Fibroblast of gingiva (primary cell): ENCODE measurements around the gene KASH5.
"Not testable (repeated sequence)": the region's sequence is repeated elsewhere in the genome, so short reads cannot be mapped to it uniquely, and the experiment has no call there.

Experiments used
- DNase-seq: peaks from one replicate; pipeline ENCODE4 v3.0.0-alpha.2; 2011; ENCODE audit warnings: low read depth

Gene KASH5

GRCh38 chr19:49362048-49362928 is 25.8 kb upstream of the KASH5 start, which contains the start of gene TEAD2:
Gene TEAD2 (minus strand): TSS chr19:49362416. CDS start chr19:49360075, 2,341 bp downstream.
- peak; percentile 42 for DNase-seq

DNA sequence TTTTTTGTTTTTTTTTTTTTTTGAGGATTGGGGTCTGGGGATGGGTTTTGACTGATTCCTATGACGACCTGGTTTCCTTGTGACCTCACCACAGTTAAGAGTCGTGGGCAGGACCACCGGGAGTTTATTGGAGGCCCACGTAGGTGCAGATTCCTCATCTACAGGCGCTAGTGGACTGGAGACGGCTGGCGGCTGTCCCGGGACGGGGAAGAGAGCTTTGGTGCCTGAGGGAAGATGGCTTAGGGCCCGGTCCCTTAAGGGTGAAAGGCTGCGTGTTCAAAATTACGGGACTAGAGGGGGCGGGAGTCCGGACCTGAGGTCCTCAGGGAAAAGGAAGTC is 25.2 kb upstream of the KASH5 start:
- DNase-seq: peak; percentile 46

- DNase-seq: peak; percentile 98
Measured at GRCh38 chr19:49363268-49364082, 24.6 kb upstream of the KASH5 start, which contains the start of gene DKKL1. Gene DKKL1 (plus strand): TSS chr19:49363877. CDS start chr19:49363999, 122 bp downstream.

DNA sequence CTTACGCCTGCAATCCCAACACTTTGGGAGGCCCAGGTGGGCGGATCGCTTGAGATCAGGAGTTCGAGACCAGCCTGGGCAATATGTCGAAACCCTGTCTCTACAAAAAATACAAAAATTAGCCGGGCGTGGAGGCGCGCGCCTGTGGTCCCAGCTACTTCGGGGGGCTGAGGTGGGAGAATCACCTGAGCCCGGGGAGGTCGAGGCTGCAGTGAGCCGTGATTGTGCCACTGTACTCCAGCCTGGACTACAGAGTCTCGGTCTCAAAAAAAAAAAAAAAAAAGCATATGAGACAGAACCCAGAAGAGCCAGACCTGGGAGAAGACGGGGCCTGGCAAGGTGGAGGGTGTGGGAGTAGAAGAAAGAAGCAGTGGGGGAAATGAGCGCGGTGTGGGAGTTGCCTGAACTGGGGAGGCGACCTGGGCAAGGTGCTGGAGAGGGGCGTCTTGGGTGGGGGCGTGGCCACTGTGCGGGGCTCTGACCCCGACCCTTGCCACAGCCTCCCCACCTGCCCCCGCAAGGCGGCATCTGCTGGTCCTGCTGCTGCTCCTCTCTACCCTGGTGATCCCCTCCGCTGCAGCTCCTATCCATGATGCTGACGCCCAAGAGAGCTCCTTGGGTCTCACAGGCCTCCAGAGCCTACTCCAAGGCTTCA is 23.8 kb upstream of the KASH5 start:
- no peak for DNase-seq

DNA sequence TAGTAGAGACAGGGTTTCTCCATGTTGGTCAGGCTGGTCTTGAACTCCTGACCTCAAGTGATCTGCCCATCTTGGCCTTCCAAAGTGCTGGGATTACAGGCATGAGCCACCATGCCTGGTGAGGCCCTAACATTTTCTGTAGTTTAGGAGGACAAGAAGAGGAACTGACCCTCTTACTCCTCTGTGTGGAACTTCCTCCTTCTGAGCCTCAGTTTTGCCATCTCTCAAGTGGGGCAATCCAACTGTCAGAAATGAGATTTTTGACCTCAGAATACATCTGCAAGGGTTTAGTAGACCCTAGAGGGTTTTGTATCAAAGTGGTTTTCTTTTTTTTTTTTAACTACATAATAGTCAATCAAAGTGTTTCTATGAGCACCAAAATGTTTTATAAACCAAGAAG is 21.9 kb upstream of the KASH5 start:
- DNase-seq: no peak

DNA sequence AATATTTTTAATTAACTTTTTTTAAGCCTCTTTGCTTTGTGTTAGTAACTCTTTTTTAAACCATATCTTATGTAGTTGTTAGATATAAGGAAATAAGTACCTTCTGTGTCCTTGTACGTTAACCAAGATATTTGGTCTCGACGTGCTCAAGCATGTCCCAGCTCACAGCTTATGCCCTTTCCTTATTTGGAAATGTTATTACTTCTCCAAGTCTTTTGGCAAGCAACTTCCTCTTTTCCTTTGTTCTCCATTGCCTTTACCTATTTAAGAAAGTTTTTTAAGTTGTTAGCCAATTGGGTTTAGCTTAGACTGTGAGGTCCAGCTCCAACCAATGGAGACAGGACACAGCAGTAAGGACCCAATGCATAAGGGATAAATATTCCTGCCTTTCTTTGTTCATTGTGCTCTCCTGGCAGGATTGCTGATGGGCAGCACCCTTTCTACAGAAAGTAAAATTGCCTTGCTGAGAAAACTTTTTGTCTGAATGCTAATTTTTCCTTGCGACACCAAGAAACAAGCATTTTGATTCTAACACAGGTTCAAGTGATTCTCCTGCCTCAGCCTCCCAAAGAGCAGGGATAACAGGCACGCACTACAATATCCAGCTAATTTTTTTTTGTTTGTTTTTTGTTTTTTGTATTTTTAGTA is 19.2 kb upstream of the KASH5 start:
- DNase-seq: no peak

DNA sequence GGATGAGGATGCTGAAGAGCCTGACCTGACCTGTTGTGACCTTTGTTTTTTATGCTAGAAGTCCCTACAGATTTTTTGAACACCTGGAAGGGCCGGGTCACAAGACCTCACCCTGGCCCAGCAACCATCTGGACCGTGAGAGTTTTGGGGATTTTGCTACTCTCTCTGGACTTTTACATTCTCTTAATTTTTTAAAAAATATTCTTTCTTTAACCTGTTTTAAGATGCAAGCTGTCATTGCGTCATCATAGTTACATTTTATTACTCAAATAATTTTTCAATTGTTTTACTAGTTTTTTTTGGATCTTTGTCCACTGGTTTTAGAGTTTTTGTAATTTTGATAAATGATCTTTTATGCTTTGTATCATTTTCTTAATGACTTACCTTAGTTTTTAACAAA is 16.9 kb upstream of the KASH5 start:
- no peak for DNase-seq

- DNase-seq: not testable (repeated sequence)
Measured at GRCh38 chr19:49373174-49373573, 14.9 kb upstream of the KASH5 start.

DNA sequence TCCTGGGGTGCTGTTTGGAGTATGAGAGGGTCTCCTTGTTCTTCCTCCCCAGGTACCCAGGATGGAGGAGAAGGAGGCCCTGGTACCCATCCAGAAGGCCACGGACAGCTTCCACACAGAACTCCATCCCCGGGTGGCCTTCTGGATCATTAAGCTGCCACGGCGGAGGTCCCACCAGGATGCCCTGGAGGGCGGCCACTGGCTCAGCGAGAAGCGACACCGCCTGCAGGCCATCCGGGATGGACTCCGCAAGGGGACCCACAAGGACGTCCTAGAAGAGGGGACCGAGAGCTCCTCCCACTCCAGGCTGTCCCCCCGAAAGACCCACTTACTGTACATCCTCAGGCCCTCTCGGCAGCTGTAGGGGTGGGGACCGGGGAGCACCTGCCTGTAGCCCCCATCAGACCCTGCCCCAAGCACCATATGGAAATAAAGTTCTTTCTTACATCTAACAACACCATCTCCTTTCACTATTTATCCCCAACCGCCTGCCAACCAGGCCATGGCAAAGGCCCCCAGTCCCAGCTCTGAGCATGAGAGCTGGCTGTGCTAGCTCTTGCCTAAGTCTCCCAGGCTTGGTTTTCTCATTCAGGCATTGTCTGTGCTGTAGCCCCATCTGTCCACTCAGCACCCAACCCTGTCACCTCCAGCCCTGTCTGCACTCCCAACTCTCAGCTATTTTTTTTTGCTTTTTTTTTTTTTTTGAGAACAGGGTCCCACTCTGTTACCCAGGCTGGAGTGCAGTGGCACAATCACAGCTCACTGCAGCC is 13.2 kb upstream of the KASH5 start:
- no peak for DNase-seq

GRCh38 chr19:49378512-49378911 is 9.5 kb upstream of the KASH5 start:
- DNase-seq: no peak

DNA sequence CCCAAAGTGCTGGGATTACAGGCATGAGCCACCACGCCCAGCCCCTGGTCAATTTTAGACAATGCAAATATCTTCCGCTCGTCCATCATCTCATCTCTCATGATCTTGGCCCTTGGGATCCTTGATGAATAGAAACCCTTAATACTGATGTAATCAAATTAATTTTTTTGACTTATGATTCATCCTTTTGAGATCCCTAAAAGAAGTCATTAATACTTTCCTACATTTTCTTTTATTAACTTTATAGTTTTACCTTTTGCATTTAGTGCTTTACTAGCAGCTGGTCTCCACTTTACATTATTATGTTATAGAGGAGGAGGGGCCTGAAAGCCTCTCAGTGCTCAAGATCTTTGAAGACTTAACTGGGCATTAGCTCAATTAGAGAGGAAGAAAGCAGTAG is 7.7 kb upstream of the KASH5 start:
- DNase-seq: no peak

GRCh38 chr19:49382639-49383038 is 5.4 kb upstream of the KASH5 start:
- no peak for DNase-seq

GRCh38 chr19:49383599-49383998 is 4.5 kb upstream of the KASH5 start:
- no peak for DNase-seq

DNA sequence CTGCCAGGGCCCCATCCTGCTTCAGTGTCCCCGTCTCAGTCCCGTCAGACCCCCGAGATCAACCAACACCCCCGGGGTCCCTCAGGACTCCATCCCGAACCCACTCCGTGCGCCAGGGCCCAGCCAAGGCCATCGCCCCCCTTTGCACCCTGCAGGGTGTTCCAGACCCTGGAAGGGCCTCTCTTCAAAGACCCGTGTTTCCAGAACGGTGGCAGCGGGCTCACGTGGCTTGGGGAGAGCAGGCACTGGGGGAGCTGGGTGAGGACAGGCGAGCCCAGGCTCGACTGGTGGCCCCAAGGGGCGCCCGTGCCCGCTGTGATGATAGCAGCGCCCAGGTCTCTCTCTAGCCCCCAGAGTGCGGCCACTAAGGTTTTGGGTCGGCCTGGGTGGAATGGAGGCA is 1.4 kb downstream of the KASH5 start:
- no peak for DNase-seq

DNA sequence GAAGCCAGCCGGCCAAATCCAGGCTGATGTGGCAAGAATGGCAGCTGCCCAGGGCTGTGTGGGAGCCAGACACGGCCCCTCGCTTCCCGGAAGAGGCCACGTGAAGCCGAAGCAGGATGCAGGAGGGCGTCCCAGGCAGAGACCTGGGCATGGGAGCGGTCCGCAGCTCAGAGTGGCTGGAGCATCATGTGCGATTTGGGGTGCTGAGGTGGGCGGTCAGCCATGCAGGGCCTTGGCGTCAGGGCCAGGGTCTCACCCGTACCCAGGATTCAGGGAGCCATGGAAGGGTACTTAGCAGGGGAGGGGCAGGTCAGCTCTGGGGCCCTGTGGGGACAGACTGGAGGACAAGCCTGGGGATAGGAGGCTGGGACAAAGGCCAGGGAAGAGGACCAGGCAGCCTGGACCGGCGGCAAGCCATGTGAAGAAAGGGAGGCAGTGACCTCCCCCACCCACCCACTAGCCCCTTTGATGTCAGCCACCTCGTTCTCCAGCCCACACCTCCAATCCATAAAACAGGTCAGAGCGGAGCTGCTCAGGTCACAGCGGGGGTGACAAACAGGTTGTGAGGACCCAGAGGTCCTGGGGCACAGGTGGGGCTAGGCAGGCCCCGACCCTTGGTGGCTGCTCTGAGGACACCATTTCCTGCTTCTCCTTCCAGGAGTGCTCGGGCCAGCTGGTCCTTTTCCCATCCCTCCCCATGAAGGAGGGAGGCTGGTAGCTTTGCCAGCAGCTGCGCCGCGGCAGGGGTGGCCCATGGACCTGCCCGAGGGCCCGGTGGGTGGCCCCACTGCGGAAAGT is 2.3 kb downstream of the KASH5 start:
- DNase-seq: no peak

- DNase-seq: no peak
Measured at GRCh38 chr19:49390929-49391359, 2.9 kb downstream of the KASH5 start.

- peak; percentile 52 for DNase-seq
Measured at GRCh38 chr19:49391581-49392399, 3.7 kb downstream of the KASH5 start.

DNA sequence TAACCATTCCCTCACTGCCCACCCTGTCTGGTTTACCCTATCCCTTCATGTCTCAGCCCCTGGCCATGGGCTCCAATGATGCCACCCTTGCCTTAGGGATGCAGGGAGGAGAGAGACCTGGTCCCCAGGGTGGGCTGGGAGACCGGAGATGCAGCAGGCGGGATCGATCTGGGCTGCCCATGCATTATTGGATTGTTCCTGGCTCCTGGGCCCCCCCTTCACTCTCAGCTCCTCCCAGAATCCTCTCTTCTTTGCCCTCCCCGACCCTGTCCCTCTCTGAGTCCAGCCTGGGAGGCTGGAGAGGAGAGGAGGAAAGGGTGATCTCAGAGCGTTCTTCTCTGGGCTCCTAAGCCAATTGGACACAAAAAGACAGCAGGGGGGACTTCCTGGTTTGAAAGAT is 5.8 kb downstream of the KASH5 start:
- no peak for DNase-seq

- DNase-seq: no peak
Measured at GRCh38 chr19:49395581-49396407, 7.7 kb downstream of the KASH5 start.
